HCT116 (cell line): ENCODE data around the gene HAPLN1. TPM values are rescaled to one million over a fixed set of nuclear protein-coding genes. Genes with fewer than 3 reads are reported as not detected.

Experiments
- ATAC-seq: fragments of 200-7000 bp; cut with Tn5 transposase; 2 replicates; pipeline ENCODE4 v1.9.1; 2020; ENCODE audit warnings: mild to moderate bottlenecking, moderate library complexity
- BruUV-seq: library from RNA; stranded (reverse); fragments of 400-500 nt; replicated peaks from 2 replicates; lab custom pipeline; 2021; lab: Mats Ljungman, UMichigan
- CTCF ChIA-PET: fragments of 300-600 bp; sonication (Branson Sonifier 250); formaldehyde crosslinking; loops from one replicate; lab custom pipeline; 2021; ENCODE audit warnings: antibody characterized with exemption; lab: Charles Lee
- POLR2A ChIA-PET: fragments of 300-600, 350-600 bp; sonication (Branson Sonifier 250); formaldehyde crosslinking; loops from one replicate; lab custom pipeline; 2021; ENCODE audit warnings: antibody characterized with exemption; lab: Charles Lee
- RAD21 ChIA-PET, 2 experiments: fragments of 300-600 bp; sonication (Branson Sonifier 250); formaldehyde crosslinking; loops; one replicate each; lab custom pipeline; 2023; ENCODE audit warnings: low total read pairs in 2 of 2; ENCODE audit not compliant: uncharacterized antibody in 2 of 2, unreplicated experiment in 2 of 2, low non-redundant PET in 1 of 2; lab: Charles Lee
- DNase-seq: peaks from one replicate; pipeline ENCODE4 v3.0.0-alpha.2; 2010; ENCODE audit warnings: low read depth, low spot score
- H2AFZ ChIP-seq: fragments of 200-600 bp; shearing (Covaris generic), sonication (generic); 2 replicates; pipeline ENCODE4 v1.6.1; 2017; ENCODE audit warnings: low read depth, mixed run types, mixed read lengths, antibody characterized with exemption, low read length; ENCODE audit not compliant: poor library complexity, severe bottlenecking
- H3K27ac ChIP-seq: 2 replicates; pipeline ENCODE4 v1.5.1; 2012; ENCODE audit warnings: low read depth, low read length
- H3K27me3 ChIP-seq: fragments of 200-600 bp; sonication (generic); 2 replicates; pipeline ENCODE4 v1.6.1; 2016; ENCODE audit warnings: mixed run types, low read length, mixed read lengths; ENCODE audit not compliant: insufficient read depth
- H3K36me3 ChIP-seq, 2 experiments: fragments of 200-500 bp in 1 of 2; fragments of 200-600 bp in 1 of 2; sonication (Bioruptor generic) in 1 of 2; sonication (generic) in 1 of 2; 2 replicates each; pipeline versions ENCODE4 v1.5.1 to v1.6.1; 2014 to 2016; ENCODE audit warnings: low read length in 2 of 2, inconsistent platforms in 1 of 2, mixed read lengths in 1 of 2, mixed run types in 1 of 2; ENCODE audit not compliant: insufficient read depth in 2 of 2, control insufficient read depth in 1 of 2
- H3K4me1 ChIP-seq, 2 experiments: fragments of 200-600 bp in 1 of 2; sonication (generic) in 1 of 2; 2 replicates each; pipeline versions ENCODE4 v1.5.1 to v1.6.1; 2012 to 2017; ENCODE audit warnings: low read length in 2 of 2, inconsistent platforms in 1 of 2, mild to moderate bottlenecking in 1 of 2, mixed read lengths in 1 of 2, mixed run types in 1 of 2, moderate library complexity in 1 of 2; ENCODE audit not compliant: insufficient read depth in 2 of 2, control insufficient read depth in 1 of 2
- H3K4me2 ChIP-seq: fragments of 200-600 bp; sonication (generic); 2 replicates; pipeline ENCODE4 v1.6.1; 2017; ENCODE audit warnings: mixed run types, low read length, mixed read lengths
- H3K4me3 ChIP-seq, 2 experiments: fragments of 200-600 bp in 1 of 2; sonication (generic) in 1 of 2; replicated peaks in 1 of 2; 2 replicates each; pipeline ENCODE4 v1.5.1; 2011 to 2016; ENCODE audit warnings: low read length in 2 of 2, control low read depth in 1 of 2, low read depth in 1 of 2, mild to moderate bottlenecking in 1 of 2, mixed read lengths in 1 of 2, mixed run types in 1 of 2
- H3K79me2 ChIP-seq: fragments of 200-600 bp; sonication (generic); 2 replicates; pipeline ENCODE4 v1.6.1; 2017; ENCODE audit warnings: mild to moderate bottlenecking, mixed run types, low read length, moderate library complexity, mixed read lengths; ENCODE audit not compliant: insufficient read depth
- H3K9ac ChIP-seq: fragments of 200-600 bp; sonication (generic); 2 replicates; pipeline ENCODE4 v1.6.1; 2016; ENCODE audit warnings: low read length, mixed read lengths
- H3K9me2 ChIP-seq: fragments of 200-600 bp; sonication (generic), shearing (Covaris generic); 2 replicates; pipeline ENCODE4 v1.6.1; 2017; ENCODE audit warnings: mixed run types, mild to moderate bottlenecking, moderate library complexity; ENCODE audit not compliant: insufficient read depth
- H3K9me3 ChIP-seq, 2 experiments: fragments of 200-500 bp in 1 of 2; fragments of 200-600 bp in 1 of 2; sonication (Bioruptor generic) in 1 of 2; sonication (generic) in 1 of 2; 2 replicates each; pipeline ENCODE4 v1.6.1; 2014 to 2017; ENCODE audit warnings: low read length in 2 of 2, mixed read lengths in 2 of 2, inconsistent platforms in 1 of 2, low read depth in 1 of 2, mild to moderate bottlenecking in 1 of 2, mixed run types in 1 of 2, moderate library complexity in 1 of 2; ENCODE audit not compliant: control insufficient read depth in 1 of 2, insufficient read depth in 1 of 2
- H4K20me1 ChIP-seq: fragments of 200-600 bp; sonication (generic), shearing (Covaris generic); 2 replicates; pipeline ENCODE4 v1.6.1; 2017; ENCODE audit warnings: mixed run types, mild to moderate bottlenecking, moderate library complexity; ENCODE audit not compliant: insufficient read depth
- CEBPB ChIP-seq: IDR thresholded peaks from 2 replicates; pipeline ENCODE4 v1.6.1; 2012; ENCODE audit warnings: low read depth
- ELF1 ChIP-seq: IDR thresholded peaks from 2 replicates; pipeline ENCODE4 v1.6.1; 2012; ENCODE audit warnings: low read depth, borderline replicate concordance
- FOSL1 ChIP-seq: IDR thresholded peaks from 2 replicates; pipeline ENCODE4 v1.6.1; 2012; ENCODE audit warnings: low read depth
- JUND ChIP-seq: IDR thresholded peaks from 2 replicates; pipeline ENCODE4 v1.6.1; 2012
- POLR2A ChIP-seq: IDR thresholded peaks from 2 replicates; pipeline ENCODE4 v1.7.0; 2011; ENCODE audit warnings: borderline replicate concordance; ENCODE audit not compliant: insufficient read depth, insufficient read length; ENCODE audit errors: extremely low read depth
- RAD21 ChIP-seq: IDR thresholded peaks from 2 replicates; pipeline ENCODE4 v1.6.1; 2012; ENCODE audit warnings: low read depth, mild to moderate bottlenecking
- SIN3A ChIP-seq: IDR thresholded peaks from 2 replicates; pipeline ENCODE4 v1.6.1; 2012; ENCODE audit warnings: low read depth
- SRF ChIP-seq: IDR thresholded peaks from 2 replicates; pipeline ENCODE4 v1.6.1; 2012; ENCODE audit warnings: low read depth
- intact Hi-C: fragments of 100-400 bp; cut with micrococcal nuclease; formaldehyde crosslinking; loops from 2 replicates; pipeline ENCODE4 v1.10.0; 2022
- total RNA-seq: library from RNA; stranded (reverse); gene quantifications from one replicate; pipeline ENCODE4 v1.2.1, GENCODE V29; 2021; ENCODE audit not compliant: unreplicated experiment
- TF ChIP-seq, protein P1 (sequence below), 3 experiments: fragments of 200-600 bp in 1 of 3; sonication (generic) in 1 of 3; IDR thresholded peaks in 2 of 3; conservative IDR thresholded peaks in 1 of 3; 2 replicates each; pipeline ENCODE4 v1.5.1; 2012 to 2017; ENCODE audit warnings: low read depth in 2 of 3, low read length in 2 of 3, antibody characterized with exemption in 1 of 3, borderline replicate concordance in 1 of 3, control low read depth in 1 of 3, mild to moderate bottlenecking in 1 of 3, mixed read lengths in 1 of 3, mixed run types in 1 of 3, moderate library complexity in 1 of 3; ENCODE audit not compliant: insufficient read depth in 1 of 3
- TF ChIP-seq, protein P2 (sequence below): IDR thresholded peaks from 2 replicates; pipeline ENCODE4 v1.6.1; 2012

The HAPLN1 gene
- total RNA-seq, 1 experiment from 2014 or later = 0.05 TPM

DNA sequence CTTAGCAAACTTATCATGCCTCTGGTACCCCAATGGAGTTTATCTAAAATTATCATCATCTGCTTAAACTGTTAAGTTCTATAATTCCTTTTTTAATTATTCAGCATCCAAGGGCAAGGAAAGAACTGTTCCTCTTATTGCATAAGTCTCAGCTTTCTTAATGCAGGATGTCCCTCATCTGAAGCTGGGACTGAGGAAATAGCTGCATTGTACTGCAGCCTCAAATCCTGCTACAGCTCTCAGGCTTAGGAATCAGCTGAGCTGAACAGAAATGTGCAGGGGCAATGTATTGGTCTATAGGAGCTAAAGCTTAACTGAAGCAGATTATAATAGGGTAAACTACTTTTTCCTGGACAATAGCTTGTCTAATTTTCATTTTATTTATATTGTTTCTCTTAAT is 48.0 kb downstream of the HAPLN1 start:
- intact Hi-C loops = no loop called here
- Histone ChIP-seq H3K36me3 (no peaks in the 10 kb centered on the region), H3K9me3 (no peaks in the 10 kb centered on the region), H4K20me1 (no peaks in the 10 kb centered on the region), H3K4me1 (no peaks in the 10 kb centered on the region), H3K27ac (no peak overlapping the region), H3K4me3 (no peak overlapping the region), H3K9ac (no peak overlapping the region), H3K79me2 (no peaks in the 10 kb centered on the region), H3K9me2 (no peaks in the 10 kb centered on the region), H3K27me3 (no peaks in the 10 kb centered on the region), H2AFZ (no peak overlapping the region), H3K4me2 (no peak overlapping the region)
- CTCF ChIA-PET = no interaction called here
- RAD21 ChIA-PET = no interaction called here
- no peak for ATAC-seq
- no TSS peak for BruUV-seq
- TF ChIP-seq POLR2A (no peak), CEBPB (no peak), SRF (no peak), ELF1 (no peak), FOSL1 (no peak), JUND (no peak)
- TF ChIP-seq, protein P1, sequence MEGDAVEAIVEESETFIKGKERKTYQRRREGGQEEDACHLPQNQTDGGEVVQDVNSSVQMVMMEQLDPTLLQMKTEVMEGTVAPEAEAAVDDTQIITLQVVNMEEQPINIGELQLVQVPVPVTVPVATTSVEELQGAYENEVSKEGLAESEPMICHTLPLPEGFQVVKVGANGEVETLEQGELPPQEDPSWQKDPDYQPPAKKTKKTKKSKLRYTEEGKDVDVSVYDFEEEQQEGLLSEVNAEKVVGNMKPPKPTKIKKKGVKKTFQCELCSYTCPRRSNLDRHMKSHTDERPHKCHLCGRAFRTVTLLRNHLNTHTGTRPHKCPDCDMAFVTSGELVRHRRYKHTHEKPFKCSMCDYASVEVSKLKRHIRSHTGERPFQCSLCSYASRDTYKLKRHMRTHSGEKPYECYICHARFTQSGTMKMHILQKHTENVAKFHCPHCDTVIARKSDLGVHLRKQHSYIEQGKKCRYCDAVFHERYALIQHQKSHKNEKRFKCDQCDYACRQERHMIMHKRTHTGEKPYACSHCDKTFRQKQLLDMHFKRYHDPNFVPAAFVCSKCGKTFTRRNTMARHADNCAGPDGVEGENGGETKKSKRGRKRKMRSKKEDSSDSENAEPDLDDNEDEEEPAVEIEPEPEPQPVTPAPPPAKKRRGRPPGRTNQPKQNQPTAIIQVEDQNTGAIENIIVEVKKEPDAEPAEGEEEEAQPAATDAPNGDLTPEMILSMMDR (IDR thresholded peaks at IDR 0.05 in 2 of 3, conservative IDR thresholded peaks at IDR 0.05 in 1 of 3; ENCODE audit: borderline replicate concordance in 1 of 3, insufficient read depth in 1 of 3, low read depth in 2 of 3, low read length in 2 of 3) = no peak
- POLR2A ChIA-PET = no interaction called here
- no peak for DNase-seq

DNA sequence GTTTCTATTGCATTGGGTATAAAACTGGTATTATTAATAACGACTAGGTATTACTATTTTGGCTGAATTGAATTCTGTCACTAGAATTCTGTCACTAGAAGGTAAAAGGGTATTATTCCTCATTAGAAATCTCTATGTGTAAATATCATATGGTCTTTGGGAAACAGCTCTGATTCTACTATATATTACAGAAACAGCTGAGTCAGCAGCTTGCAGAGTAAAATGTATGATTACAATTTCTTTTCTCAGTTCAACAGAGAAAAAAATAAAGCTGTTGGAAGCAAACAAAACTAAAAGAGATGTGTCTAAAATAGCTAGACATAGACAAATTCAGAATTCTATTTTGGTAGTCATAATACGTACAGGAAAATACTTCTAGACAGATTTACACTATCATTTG is 48.5 kb downstream of the HAPLN1 start:
- H3K79me2 ChIP-seq = no peaks in the 10 kb centered on the region
- no peaks in the 10 kb centered on the region for H3K9me2 ChIP-seq
- H3K27me3 ChIP-seq = no peaks in the 10 kb centered on the region
- H3K9me3 ChIP-seq = no peaks in the 10 kb centered on the region
- TF ChIP-seq, protein P2, sequence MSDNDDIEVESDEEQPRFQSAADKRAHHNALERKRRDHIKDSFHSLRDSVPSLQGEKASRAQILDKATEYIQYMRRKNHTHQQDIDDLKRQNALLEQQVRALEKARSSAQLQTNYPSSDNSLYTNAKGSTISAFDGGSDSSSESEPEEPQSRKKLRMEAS = no peak
- no peak for TF ChIP-seq RAD21
- TF ChIP-seq SRF = no peak
- TF ChIP-seq SIN3A = no peak
- TF ChIP-seq, all 23 proteins: peak for 0
- H3K27ac ChIP-seq = no peak overlapping the region
- ChIA-PET POLR2A (no interaction called here), CTCF (no interaction called here), RAD21 (no interaction called here)
- no peaks in the 10 kb centered on the region for H3K36me3 ChIP-seq
- H3K4me1 ChIP-seq = no peaks in the 10 kb centered on the region
- no TSS peak for BruUV-seq
- no peaks in the 10 kb centered on the region for H4K20me1 ChIP-seq
- H3K4me2 ChIP-seq = no peak overlapping the region
- H2AFZ ChIP-seq = no peak overlapping the region
- DNase-seq (no peak), ATAC-seq (no peak)
- intact Hi-C loops = no loop called here
- no peak overlapping the region for H3K4me3 ChIP-seq
- H3K9ac ChIP-seq = no peak overlapping the region
